Psoas muscle (tissue), 8 donors: ENCODE data around the gene NHLRC3. TPM values are rescaled to one million over a fixed set of nuclear protein-coding genes. Genes with fewer than 3 reads are reported as not detected.

Source experiments
- ATAC-seq, 4 donors: fragments of 200-7000 bp; cut with Tn5 transposase; one replicate each; pipeline ENCODE4 v1.9.1; 2020; ENCODE audit warnings: moderate library complexity in 3 of 4, mild to moderate bottlenecking in 2 of 4
- DNase-seq, 2 donors: peaks; one replicate each; pipeline ENCODE4 v3.0.0-alpha.2; 2020
- H3K27ac ChIP-seq: fragments of 200-600 bp; one replicate; pipeline ENCODE4 v1.8.0; 2022
- H3K27me3 ChIP-seq, 3 donors: fragments of 200-600 bp in 1 of 3; one replicate each; pipeline versions ENCODE4 v1.6.1 to v1.8.0; 2013 to 2022; ENCODE audit warnings: low read length in 2 of 3, mild to moderate bottlenecking in 2 of 3, moderate library complexity in 1 of 3; ENCODE audit not compliant: insufficient read depth in 3 of 3
- H3K36me3 ChIP-seq, 2 donors: fragments of 200-600 bp in 1 of 2; one replicate each; pipeline versions ENCODE4 v1.6.1 to v1.8.0; 2013 to 2022; ENCODE audit warnings: low read depth in 1 of 2, mild to moderate bottlenecking in 1 of 2, moderate library complexity in 1 of 2; ENCODE audit not compliant: insufficient read depth in 1 of 2
- H3K4me1 ChIP-seq: fragments of 200-600 bp; one replicate; pipeline ENCODE4 v1.8.0; 2022
- H3K4me3 ChIP-seq: fragments of 200-600 bp; one replicate; pipeline ENCODE4 v1.8.0; 2022; ENCODE audit warnings: mild to moderate bottlenecking
- H3K9me3 ChIP-seq: fragments of 200-600 bp; one replicate; pipeline ENCODE4 v1.8.0; 2022
- CTCF ChIP-seq: fragments of 200-600 bp; IDR thresholded peaks from one replicate; pipeline ENCODE4 v1.8.0; 2022; ENCODE audit warnings: antibody characterized with exemption
- WGBS, 3 donors: extraction: QIAGEN DNeasy Blood & Tissue Kit; methylation state at CpG; one replicate each; pipeline versions ENCODE4 v1.1.6 to v1.1.7; 2013; 5-methylcytosine and 5-hydroxymethylcytosine counted together
- intact Hi-C, 2 donors: fragments of 100-400 bp; cut with DNase I; formaldehyde crosslinking; loops; one replicate each; pipeline versions ENCODE4 v1.11.0 to v1.14.2; 2022
- polyA plus RNA-seq, 3 donors: library from polyadenylated mRNA; stranded (reverse); fragments of 200-250 nt; gene quantifications; one replicate each; pipeline ENCODE4 v1.2.3, GENCODE V29; 2013
- total RNA-seq, 4 donors: library from RNA; stranded (reverse); fragmentation: NEBNext Ultra II Directional in 2 of 4; extraction: Animal tissue kit (Norgen Biotek cat#: 25700) in 2 of 4; gene quantifications; one replicate each; pipeline versions ENCODE4 v1.2.1 to v1.2.4, GENCODE V29; 2021 to 2023
- donor health status: healthy with polysubstance abuse.
- donor health status: DM: no; HTN: no; CAD: no; lungs with moderate emphysema.
- donor health status: Bipolar disorder and iron deficiency.
- donor health status: healthy.
- donor health status: DM: yes; HTN: yes; CAD: no.
- donor health status: DM: no; HTN: no; CAD: no.
- donor health status: DM: no; HTN: no; CAD: no.
- donor health status: DM: yes; HTN: yes; CAD: no.

Gene NHLRC3
- total and polyA plus RNA-seq, 7 donors = 3.4 to 10.1 (median 8.0) TPM

GRCh38 chr13:39020853-39021462 is 17.3 kb upstream of the NHLRC3 start:
- no peak for ATAC-seq

GRCh38 chr13:39023316-39023715 is 14.9 kb upstream of the NHLRC3 start:
- no peak for DNase-seq
- Histone ChIP-seq H3K27ac (no peak overlapping the region), H3K9me3 (no peaks in the 10 kb centered on the region), H3K36me3 (peaks cover 0 to 85% of the 10 kb centered on the region in 2 donors), H3K4me1 (peaks cover 4% of the 10 kb centered on the region), H3K4me3 (no peak overlapping the region), H3K27me3 (no peaks in the 10 kb centered on the region)
- WGBS, 3 donors = 81 to 89% (median 85%) methylated on average over 2 of the region's 2 CpGs
- TF ChIP-seq CTCF = no peak
- intact Hi-C loops = loop anchor here in 1 of 2 donors (10.0 kb wide), 1 partner anchor 679 kb away; the partner anchor contains the start of gene UFM1
- no peak for ATAC-seq

More at GRCh38 chr13:39020853-39021462, 17.3 kb upstream of the NHLRC3 start:
- H3K27ac ChIP-seq = no peak overlapping the region
- no peak for DNase-seq
- 82 to 89% (median 85%) methylated on average over 4 of the region's 4 CpGs for WGBS, 3 donors
- no peaks in the 10 kb centered on the region for H3K9me3 ChIP-seq
- no peaks in the 10 kb centered on the region for H3K27me3 ChIP-seq
- H3K4me1 ChIP-seq = peaks cover 12% of the 10 kb centered on the region
- no peak for TF ChIP-seq CTCF
- no peak overlapping the region for H3K4me3 ChIP-seq
- intact Hi-C loops = loop anchor here in 1 of 2 donors (10.0 kb wide), 1 partner anchor 676 kb away; the partner anchor contains the start of gene UFM1
- H3K36me3 ChIP-seq = peaks cover 0 to 83% of the 10 kb centered on the region in 2 donors

GRCh38 chr13:39023761-39024160 is 14.5 kb upstream of the NHLRC3 start:
- Histone ChIP-seq H3K9me3 (no peaks in the 10 kb centered on the region), H3K36me3 (peaks cover 0 to 90% of the 10 kb centered on the region in 2 donors), H3K4me1 (peaks cover 4% of the 10 kb centered on the region), H3K27me3 (no peaks in the 10 kb centered on the region), H3K4me3 (no peak overlapping the region), H3K27ac (no peak overlapping the region)
- ATAC-seq (no peak), DNase-seq (no peak)
- no peak for TF ChIP-seq CTCF
- intact Hi-C loops = loop anchor here in 1 of 2 donors (10.0 kb wide), 1 partner anchor 679 kb away; the partner anchor contains the start of gene UFM1

GRCh38 chr13:39025433-39025839 is 12.8 kb upstream of the NHLRC3 start:
- no peak for DNase-seq

More at GRCh38 chr13:39025433-39025839, 12.8 kb upstream of the NHLRC3 start:
- Histone ChIP-seq H3K36me3 (peaks cover 0 to 95% of the 10 kb centered on the region in 2 donors), H3K27me3 (no peaks in the 10 kb centered on the region), H3K27ac (peak overlapping the region; percentile 15), H3K4me3 (no peak overlapping the region), H3K9me3 (no peaks in the 10 kb centered on the region), H3K4me1 (peaks cover 4% of the 10 kb centered on the region)
- no peak for TF ChIP-seq CTCF
- peak; percentile 58 to 82 (median 78) for ATAC-seq
- intact Hi-C loops = loop anchor here in 1 of 2 donors (10.0 kb wide), 1 partner anchor 681 kb away; the partner anchor contains the start of gene UFM1
- 42 to 55% (median 43%) methylated on average over 2 of the region's 2 CpGs for WGBS, 3 donors
